Measurements from ENCODE around the gene GPR142. TPM values are rescaled to one million over a fixed set of nuclear protein-coding genes. Genes with fewer than 3 reads are reported as not detected.

The GPR142 gene
- total and polyA plus RNA-seq, 10 of the 15 experiments (the other 5 are each of a cell fraction or from before 2014, with no cell fraction given): not detected

DNA sequence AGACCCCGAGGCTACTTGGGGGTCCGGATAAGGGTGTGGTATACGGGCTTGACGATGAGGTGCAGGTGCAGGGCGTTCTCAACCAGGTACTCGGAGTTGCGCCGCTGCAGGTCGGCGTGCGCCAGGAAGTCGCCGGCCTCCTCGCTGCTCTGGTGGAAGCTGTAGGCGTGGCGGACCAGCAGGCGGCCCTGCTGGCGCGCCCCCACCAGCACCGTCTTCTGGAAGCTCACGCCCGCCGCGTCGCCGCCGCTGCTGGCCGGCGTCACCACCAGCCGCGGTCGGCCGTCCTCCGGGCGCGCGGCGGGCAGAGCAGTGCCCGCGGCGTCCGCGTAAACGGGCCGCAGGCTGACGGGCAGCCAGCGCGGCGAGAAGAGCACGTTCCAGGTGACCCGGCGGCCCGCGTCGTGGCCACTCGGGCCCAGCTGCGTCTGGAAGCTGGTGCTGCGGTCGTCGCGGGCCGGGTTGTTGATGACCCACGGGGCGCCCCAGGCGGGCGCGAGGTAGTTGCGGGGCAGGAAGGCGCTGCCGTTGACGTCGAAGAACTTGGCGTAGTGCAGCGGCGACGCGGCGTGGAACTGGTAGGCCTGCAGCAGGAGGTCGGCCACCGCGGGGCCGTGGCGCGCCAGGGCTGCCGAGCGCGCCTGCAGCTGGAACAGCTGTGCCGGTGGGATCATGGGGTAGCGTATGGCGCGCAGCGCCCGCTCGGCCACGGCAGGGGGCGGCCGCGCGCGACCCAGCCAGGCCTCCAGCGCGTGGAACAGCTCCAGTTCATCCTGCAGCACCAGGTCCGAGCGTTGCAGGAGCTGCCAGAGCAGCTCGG, 10.4 kb upstream of the GPR142 start:
- no peak overlapping the region for H3K27ac ChIP-seq (ENCODE audit: control insufficient read depth, insufficient read depth)
- no peak for FAIRE-seq
- no peaks in the 10 kb centered on the region for H3K4me1 ChIP-seq (ENCODE audit: control insufficient read depth, insufficient read depth, low read length)
- no peaks in the 10 kb centered on the region; the same call in 1 of the 2 replicates for H4K20me1 ChIP-seq (ENCODE audit: control insufficient read depth, insufficient read depth)
- intact Hi-C loops (cut with micrococcal nuclease; ENCODE audit: unreplicated experiment) (no loop called here), in situ Hi-C loops (cut with MboI) (no loop called here)
- H3K9me3 ChIP-seq (replicated peaks; ENCODE audit: control insufficient read depth, insufficient read depth, low read length): no peaks in the 10 kb centered on the region
- H2AFZ ChIP-seq (ENCODE audit: control insufficient read depth, low read depth, low read length): no peak overlapping the region
- no peak overlapping the region for H3K4me3 ChIP-seq
- BruUV-seq (replicated peaks): no TSS peak
- ChIA-PET RAD21 (ENCODE audit: unreplicated experiment) (no interaction called here), SMC1A (ENCODE audit: uncharacterized antibody, unreplicated experiment) (no interaction called here), CTCF (no interaction called here), POLR2A (no interaction called here)
- DNase-seq (ENCODE audit: low read depth, low spot score): no peak
- WGBS (ENCODE audit: insufficient coverage, insufficient replicate concordance, low lambda C conversion rate, missing lambda C conversion rate): 17% methylated on average over 92 of the region's 105 CpGs
- H3K9ac ChIP-seq (ENCODE audit: control insufficient read depth, insufficient read depth, low read length): no peak overlapping the region
- H3K4me2 ChIP-seq (ENCODE audit: control insufficient read depth, insufficient read depth): no peak overlapping the region
- ATAC-seq: no peak
- TF ChIP-seq SUZ12 (IDR thresholded peaks at IDR 0.05; ENCODE audit: unreplicated experiment): peak; percentile 20
- TF ChIP-seq, protein P1, sequence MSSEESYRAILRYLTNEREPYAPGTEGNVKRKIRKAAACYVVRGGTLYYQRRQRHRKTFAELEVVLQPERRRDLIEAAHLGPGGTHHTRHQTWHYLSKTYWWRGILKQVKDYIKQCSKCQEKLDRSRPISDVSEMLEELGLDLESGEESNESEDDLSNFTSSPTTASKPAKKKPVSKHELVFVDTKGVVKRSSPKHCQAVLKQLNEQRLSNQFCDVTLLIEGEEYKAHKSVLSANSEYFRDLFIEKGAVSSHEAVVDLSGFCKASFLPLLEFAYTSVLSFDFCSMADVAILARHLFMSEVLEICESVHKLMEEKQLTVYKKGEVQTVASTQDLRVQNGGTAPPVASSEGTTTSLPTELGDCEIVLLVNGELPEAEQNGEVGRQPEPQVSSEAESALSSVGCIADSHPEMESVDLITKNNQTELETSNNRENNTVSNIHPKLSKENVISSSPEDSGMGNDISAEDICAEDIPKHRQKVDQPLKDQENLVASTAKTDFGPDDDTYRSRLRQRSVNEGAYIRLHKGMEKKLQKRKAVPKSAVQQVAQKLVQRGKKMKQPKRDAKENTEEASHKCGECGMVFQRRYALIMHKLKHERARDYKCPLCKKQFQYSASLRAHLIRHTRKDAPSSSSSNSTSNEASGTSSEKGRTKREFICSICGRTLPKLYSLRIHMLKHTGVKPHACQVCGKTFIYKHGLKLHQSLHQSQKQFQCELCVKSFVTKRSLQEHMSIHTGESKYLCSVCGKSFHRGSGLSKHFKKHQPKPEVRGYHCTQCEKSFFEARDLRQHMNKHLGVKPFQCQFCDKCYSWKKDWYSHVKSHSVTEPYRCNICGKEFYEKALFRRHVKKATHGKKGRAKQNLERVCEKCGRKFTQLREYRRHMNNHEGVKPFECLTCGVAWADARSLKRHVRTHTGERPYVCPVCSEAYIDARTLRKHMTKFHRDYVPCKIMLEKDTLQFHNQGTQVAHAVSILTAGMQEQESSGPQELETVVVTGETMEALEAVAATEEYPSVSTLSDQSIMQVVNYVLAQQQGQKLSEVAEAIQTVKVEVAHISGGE (CRISPR knock-in tag; IDR thresholded peaks at IDR 0.05): no peak
- no peaks in the 10 kb centered on the region for H3K79me2 ChIP-seq (ENCODE audit: control insufficient read depth, insufficient read depth, low read length)
- peaks cover 5 to 10% of the 10 kb centered on the region in 2 experiments; a peak in 3 of 4 replicates for H3K27me3 ChIP-seq (replicated peaks in 1 of 2; ENCODE audit: control insufficient read depth in 2 of 2, insufficient read depth in 2 of 2, low read length in 1 of 2)
- no peaks in the 10 kb centered on the region for H3K36me3 ChIP-seq (ENCODE audit: control insufficient read depth in 2 of 2, insufficient read depth in 2 of 2, low read length in 1 of 2)

DNA sequence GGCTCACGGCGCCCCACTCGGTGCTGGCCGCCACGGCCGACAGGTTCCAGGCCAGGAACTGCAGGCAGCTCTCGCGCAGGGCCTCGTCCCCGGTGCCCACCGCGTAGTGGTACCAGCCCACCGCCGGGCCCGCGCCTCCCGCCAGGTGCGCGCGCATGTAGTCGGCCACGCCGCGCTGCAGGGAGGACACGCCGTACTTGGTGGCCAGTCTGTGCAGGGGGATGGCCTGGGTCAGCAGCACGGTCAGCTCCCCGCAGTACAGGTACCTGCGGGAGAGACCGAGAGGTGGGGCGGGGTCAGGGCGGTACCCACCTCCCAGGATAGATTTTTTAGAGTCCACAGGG, 9.9 kb upstream of the GPR142 start:
- ChIA-PET POLR2A (no interaction called here), SMC1A (ENCODE audit: uncharacterized antibody, unreplicated experiment) (no interaction called here)
- TF ChIP-seq YY1 (IDR thresholded peaks at IDR 0.05; ENCODE audit: low read depth, low read length) (no peak), ZBED1 (IDR thresholded peaks at IDR 0.05; ENCODE audit: borderline replicate concordance) (no peak), MYC (IDR thresholded peaks at IDR 0.05; ENCODE audit: insufficient read depth, insufficient read length, insufficient replicate concordance, low read length, severe bottlenecking) (no peak), USF2 (IDR thresholded peaks at IDR 0.05; ENCODE audit: borderline replicate concordance, low read depth, low read length) (no peak), IRF3 (IDR thresholded peaks at IDR 0.05) (no peak), CHD2 (IDR thresholded peaks at IDR 0.05; ENCODE audit: borderline replicate concordance, low read depth, low read length) (no peak)
- TF ChIP-seq, protein P2, sequence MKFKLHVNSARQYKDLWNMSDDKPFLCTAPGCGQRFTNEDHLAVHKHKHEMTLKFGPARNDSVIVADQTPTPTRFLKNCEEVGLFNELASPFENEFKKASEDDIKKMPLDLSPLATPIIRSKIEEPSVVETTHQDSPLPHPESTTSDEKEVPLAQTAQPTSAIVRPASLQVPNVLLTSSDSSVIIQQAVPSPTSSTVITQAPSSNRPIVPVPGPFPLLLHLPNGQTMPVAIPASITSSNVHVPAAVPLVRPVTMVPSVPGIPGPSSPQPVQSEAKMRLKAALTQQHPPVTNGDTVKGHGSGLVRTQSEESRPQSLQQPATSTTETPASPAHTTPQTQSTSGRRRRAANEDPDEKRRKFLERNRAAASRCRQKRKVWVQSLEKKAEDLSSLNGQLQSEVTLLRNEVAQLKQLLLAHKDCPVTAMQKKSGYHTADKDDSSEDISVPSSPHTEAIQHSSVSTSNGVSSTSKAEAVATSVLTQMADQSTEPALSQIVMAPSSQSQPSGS (IDR thresholded peaks at IDR 0.05; ENCODE audit: low read length): no peak

More for the DNA sequence above, 9.9 kb upstream of the GPR142 start:
- Histone ChIP-seq H3K9ac (ENCODE audit: control insufficient read depth, insufficient read depth, low read length) (no peak overlapping the region), H3K79me2 (ENCODE audit: control insufficient read depth, insufficient read depth, low read length) (no peaks in the 10 kb centered on the region), H4K20me1 (ENCODE audit: control insufficient read depth, insufficient read depth) (no peaks in the 10 kb centered on the region; the same call in 1 of the 2 replicates), H3K27me3 (replicated peaks in 1 of 2; ENCODE audit: control insufficient read depth in 2 of 2, insufficient read depth in 2 of 2, low read length in 1 of 2) (peaks cover 2 to 7% of the 10 kb centered on the region in 2 experiments; a peak in 3 of 4 replicates), H3K36me3 (ENCODE audit: control insufficient read depth in 2 of 2, insufficient read depth in 2 of 2, low read length in 1 of 2) (no peaks in the 10 kb centered on the region), H3K27ac (ENCODE audit: control insufficient read depth, insufficient read depth) (no peak overlapping the region), H3K4me3 (no peak overlapping the region), H2AFZ (ENCODE audit: control insufficient read depth, low read depth, low read length) (no peak overlapping the region), H3K4me2 (ENCODE audit: control insufficient read depth, insufficient read depth) (no peak overlapping the region), H3K4me1 (ENCODE audit: control insufficient read depth, insufficient read depth, low read length) (no peaks in the 10 kb centered on the region), H3K9me3 (replicated peaks; ENCODE audit: control insufficient read depth, insufficient read depth, low read length) (no peaks in the 10 kb centered on the region)
- ChIA-PET RAD21 (ENCODE audit: unreplicated experiment) (no interaction called here), CTCF (no interaction called here)
- intact Hi-C loops (cut with micrococcal nuclease; ENCODE audit: unreplicated experiment): no loop called here
- DNase-seq (ENCODE audit: low read depth, low spot score): no peak
- no peak for ATAC-seq
- 50% methylated on average over 15 of the region's 32 CpGs for WGBS (ENCODE audit: insufficient coverage, insufficient replicate concordance, low lambda C conversion rate, missing lambda C conversion rate)
- no TSS peak for BruUV-seq (replicated peaks)
- no peak for FAIRE-seq
- in situ Hi-C loops (cut with MboI): no loop called here

Data from GM12878 (cell line).